Brain microvascular endothelial cell (primary cell): ENCODE measurements around the gene LNPK.
"Not testable (repeated sequence)": the region's sequence is repeated elsewhere in the genome, so short reads cannot be mapped to it uniquely, and the experiment has no call there.

Experiments used
- DNase-seq: peaks from one replicate; pipeline ENCODE4 v3.0.0-alpha.2; 2020
- H3K27ac ChIP-seq: fragments of 250-450 bp; sonication (Bioruptor Pico); 2 replicates; pipeline ENCODE4 v1.5.1; 2020; ENCODE audit warnings: mild to moderate bottlenecking, moderate library complexity
- H3K27me3 ChIP-seq: fragments of 250-450 bp; sonication (Bioruptor Pico); replicated peaks from 2 replicates; pipeline ENCODE4 v1.5.1; 2020; ENCODE audit warnings: mild to moderate bottlenecking
- H3K36me3 ChIP-seq: fragments of 250-450 bp; sonication (Bioruptor Pico); replicated peaks from 2 replicates; pipeline ENCODE4 v1.5.1; 2020; ENCODE audit warnings: mild to moderate bottlenecking
- H3K4me3 ChIP-seq: 2 replicates; pipeline ENCODE4 v1.5.1; 2011; ENCODE audit warnings: low read depth, mild to moderate bottlenecking, control low read depth, low read length, moderate library complexity
- in situ Hi-C: cut with HindIII; loops from 2 replicates; pipeline ENCODE4 v1.10.0; 2017; ENCODE audit warnings: low sequenced_read_pairs, low pct_ligation_motif_present
- TF ChIP-seq, protein P1 (sequence below): IDR thresholded peaks from 2 replicates; pipeline ENCODE4 v1.5.1; 2011; ENCODE audit warnings: low read depth, mild to moderate bottlenecking, moderate library complexity, low read length, control low read depth, inconsistent platforms; ENCODE audit errors: missing control alignments

LNPK gene

DNA sequence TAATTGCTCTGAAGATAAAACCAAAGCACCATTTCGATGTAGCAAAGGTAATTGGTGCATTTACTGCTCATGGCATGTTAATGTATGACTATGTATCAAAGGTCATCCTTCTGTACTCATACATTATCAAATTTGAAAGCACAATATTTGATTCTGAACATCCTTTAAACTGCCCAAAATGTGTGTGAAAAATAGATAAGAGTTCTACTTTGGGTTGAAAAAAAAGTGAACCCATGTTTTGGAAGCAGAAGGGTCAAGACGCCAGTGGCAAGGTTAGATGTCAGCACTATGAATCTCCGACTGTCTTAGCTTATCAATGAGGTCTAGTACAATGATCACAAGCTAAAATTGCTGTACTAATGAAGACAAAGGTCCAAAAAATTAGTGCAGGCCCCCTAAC lies 83.1 kb downstream of the LNPK start:
- TF ChIP-seq, protein P1, sequence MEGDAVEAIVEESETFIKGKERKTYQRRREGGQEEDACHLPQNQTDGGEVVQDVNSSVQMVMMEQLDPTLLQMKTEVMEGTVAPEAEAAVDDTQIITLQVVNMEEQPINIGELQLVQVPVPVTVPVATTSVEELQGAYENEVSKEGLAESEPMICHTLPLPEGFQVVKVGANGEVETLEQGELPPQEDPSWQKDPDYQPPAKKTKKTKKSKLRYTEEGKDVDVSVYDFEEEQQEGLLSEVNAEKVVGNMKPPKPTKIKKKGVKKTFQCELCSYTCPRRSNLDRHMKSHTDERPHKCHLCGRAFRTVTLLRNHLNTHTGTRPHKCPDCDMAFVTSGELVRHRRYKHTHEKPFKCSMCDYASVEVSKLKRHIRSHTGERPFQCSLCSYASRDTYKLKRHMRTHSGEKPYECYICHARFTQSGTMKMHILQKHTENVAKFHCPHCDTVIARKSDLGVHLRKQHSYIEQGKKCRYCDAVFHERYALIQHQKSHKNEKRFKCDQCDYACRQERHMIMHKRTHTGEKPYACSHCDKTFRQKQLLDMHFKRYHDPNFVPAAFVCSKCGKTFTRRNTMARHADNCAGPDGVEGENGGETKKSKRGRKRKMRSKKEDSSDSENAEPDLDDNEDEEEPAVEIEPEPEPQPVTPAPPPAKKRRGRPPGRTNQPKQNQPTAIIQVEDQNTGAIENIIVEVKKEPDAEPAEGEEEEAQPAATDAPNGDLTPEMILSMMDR: no peak
- Histone ChIP-seq H3K27ac (no peak overlapping the region), H3K4me3 (no peak overlapping the region), H3K36me3 (no peaks in the 10 kb centered on the region), H3K27me3 (no peaks in the 10 kb centered on the region)
- no peak for DNase-seq
- in situ Hi-C loops: no loop called here

DNA sequence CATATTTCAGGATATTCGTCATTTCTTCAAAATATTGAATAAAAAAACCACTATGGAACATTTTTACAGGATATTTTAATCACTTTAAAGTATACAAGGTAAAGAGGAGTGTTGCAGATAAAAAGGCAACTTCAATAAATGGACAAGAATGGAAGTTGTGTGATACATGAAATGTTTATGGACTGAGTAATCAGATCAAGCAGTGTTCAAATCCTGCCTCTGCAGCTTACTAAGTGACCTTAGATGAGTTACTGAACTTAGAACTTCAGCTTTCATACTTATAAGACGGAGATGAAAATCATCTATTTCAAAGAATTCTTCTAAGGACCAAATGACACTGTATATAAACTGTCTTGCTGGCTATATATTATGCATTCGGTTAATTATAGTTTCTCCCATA lies 87.2 kb downstream of the LNPK start:
- in situ Hi-C loops: no loop called here
- H3K4me3 ChIP-seq: no peak overlapping the region
- no peak for DNase-seq
- H3K36me3 ChIP-seq: no peaks in the 10 kb centered on the region
- no peaks in the 10 kb centered on the region for H3K27me3 ChIP-seq
- TF ChIP-seq, protein P1: no peak
- no peak overlapping the region for H3K27ac ChIP-seq

DNA sequence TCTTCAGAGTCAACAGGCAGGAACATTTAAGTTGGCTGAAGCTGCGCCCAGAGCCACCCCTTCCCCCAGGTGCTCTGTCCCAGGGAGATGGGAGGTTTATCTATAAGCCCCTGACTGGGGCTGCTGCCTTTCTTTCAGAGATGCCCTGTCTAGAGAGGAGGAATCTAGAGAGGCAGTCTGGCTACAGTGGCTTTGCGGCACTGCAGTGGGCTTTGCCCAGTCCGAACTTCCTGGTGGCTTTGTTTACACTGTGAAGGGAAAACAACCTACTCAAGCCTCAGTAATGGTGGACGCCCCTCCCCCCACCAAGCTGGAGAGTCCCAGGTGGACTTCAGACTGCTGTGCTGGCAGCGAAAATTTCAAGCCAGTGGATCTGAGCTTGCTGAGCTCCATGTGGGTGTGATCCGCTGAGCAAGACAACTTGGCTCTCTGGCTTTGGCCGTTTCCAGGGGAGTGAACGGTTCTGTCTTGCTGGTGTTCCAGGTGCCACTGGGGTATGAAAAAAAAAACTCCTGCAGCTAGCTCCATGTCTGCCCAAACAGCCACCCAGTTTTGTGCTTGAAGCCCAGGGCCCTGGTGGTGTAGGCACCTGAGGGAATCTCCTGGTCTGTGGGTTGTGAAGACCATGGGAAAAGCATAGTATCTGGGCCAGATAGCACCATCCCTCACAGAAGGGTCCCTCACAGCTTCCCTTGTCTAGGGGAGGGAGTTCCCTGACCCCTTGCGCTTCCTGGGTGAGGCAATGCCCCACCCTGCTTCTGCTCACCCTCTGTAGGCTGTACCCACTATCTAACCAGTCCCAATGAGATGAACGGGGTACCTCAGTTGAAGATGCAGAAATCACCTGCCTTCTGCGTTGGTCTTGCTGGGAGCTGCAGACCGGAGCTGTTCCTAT lies 88.0 kb downstream of the LNPK start:
- in situ Hi-C loops, H3K4me3 ChIP-seq, H3K27me3 ChIP-seq: not testable (repeated sequence)

DNA sequence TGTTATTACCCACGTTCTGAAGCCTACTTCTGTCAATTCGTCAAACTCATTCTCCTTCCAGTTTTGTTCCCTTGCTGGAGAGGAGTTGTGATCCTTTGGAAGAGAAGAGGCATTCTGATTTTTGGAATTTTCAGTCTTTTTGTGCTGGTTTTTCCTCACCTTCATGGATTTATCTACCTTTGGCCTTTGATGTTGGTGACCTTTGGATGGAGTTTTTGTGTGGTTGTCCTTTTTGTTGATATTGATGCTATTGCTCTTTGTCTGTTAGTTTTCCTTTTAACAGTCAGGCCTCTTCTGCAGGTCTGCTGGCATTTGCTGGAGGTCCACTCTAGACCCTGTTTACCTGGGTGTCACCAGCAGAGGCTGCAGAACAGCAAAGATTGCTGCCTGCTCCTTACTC lies 88.8 kb downstream of the LNPK start:
- H3K27ac ChIP-seq, H3K4me3 ChIP-seq, H3K27me3 ChIP-seq, in situ Hi-C loops, H3K36me3 ChIP-seq, DNase-seq: not testable (repeated sequence)

More for the DNA sequence above, 88.0 kb downstream of the LNPK start:
- H3K27ac ChIP-seq, DNase-seq, H3K36me3 ChIP-seq: not testable (repeated sequence)

DNA sequence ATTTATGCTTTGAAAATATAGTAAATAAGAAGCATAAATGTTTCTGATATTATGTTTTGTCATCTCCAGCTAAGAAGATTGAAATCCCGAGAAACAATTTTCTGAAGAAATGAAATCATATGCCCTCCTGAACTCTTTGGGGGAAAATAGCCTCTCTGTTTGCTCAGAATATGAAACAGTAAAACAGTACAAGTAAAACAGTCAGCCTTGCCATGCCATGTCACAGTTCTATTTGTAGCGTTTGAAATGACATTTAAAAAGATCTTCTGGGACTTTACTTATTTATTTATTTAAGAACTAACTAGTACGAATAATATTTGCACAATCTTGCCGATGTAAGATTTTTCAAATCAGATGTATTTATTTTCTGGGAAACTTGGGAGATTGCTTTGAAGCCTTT lies 98.0 kb downstream of the LNPK start:
- in situ Hi-C loops: no loop called here
- Histone ChIP-seq H3K4me3 (no peak overlapping the region), H3K27ac (no peak overlapping the region), H3K27me3 (no peaks in the 10 kb centered on the region), H3K36me3 (no peaks in the 10 kb centered on the region)
- TF ChIP-seq, protein P1: no peak
- no peak for DNase-seq

DNA sequence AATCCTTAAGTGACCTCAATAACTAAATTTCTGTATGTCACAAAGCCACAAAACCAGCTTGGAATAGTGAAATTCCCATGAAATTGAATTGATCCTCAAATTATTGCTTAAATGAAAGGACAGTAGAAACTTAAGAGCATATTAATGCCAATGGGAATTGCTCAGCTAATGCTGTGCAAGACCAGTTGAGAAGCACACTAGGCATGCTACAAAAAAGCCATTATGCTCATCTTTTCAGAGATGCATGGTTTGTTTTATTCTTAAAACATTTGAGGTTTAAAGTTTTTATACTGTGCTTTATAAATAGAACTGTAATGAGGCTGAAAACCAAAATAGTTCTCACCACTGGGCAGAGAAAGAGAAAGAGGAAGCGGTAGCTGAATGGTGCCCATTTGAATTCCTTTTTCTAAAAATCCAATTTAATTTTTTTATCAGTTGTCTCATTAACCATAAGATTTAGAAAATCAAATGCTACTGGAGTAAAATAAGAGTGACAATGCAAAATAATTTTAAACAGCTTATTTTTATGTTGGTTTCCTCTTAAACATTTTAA lies 98.6 kb downstream of the LNPK start:
- Histone ChIP-seq H3K27ac (no peak overlapping the region), H3K27me3 (no peaks in the 10 kb centered on the region), H3K36me3 (no peaks in the 10 kb centered on the region), H3K4me3 (no peak overlapping the region)
- in situ Hi-C loops: no loop called here
- DNase-seq: no peak
- TF ChIP-seq, protein P1: no peak

DNA sequence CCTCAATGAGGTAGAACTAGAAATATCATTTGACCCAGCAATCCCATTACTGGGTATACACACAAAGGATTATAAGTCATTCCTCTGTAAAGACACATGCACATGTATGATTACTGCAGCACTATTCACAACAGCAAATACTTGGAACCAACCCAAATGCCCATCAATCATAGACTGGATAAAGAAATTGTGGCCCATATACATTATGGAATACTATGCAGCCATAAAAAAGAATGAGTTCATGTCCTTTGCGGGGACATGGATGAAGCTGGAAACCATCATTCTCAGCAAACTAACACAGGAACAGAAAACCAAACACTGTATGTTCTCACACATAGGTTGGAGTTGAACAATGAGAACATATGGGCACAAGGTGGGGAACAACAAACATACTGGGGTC lies 106.1 kb downstream of the LNPK start:
- H3K36me3 ChIP-seq, H3K27ac ChIP-seq, in situ Hi-C loops, DNase-seq, H3K27me3 ChIP-seq, H3K4me3 ChIP-seq: not testable (repeated sequence)
